Stimulated activated CD8-positive, alpha-beta memory T cell treated with anti-CD3 and anti-CD28 coated beads, Interleukin-2, amount 100 ng/mL, for 1 hour (primary cell): ENCODE results near the gene MTOR.
"Not testable (repeated sequence)": the region's sequence is repeated elsewhere in the genome, so short reads cannot be mapped to it uniquely, and the experiment has no call there.

ENCODE experiments used
- DNase-seq, 2 donors: peaks; one replicate each; pipeline ENCODE4 v3.0.0-alpha.2; 2020; ENCODE audit warnings: low read depth in 2 of 2

The MTOR gene

DNA sequence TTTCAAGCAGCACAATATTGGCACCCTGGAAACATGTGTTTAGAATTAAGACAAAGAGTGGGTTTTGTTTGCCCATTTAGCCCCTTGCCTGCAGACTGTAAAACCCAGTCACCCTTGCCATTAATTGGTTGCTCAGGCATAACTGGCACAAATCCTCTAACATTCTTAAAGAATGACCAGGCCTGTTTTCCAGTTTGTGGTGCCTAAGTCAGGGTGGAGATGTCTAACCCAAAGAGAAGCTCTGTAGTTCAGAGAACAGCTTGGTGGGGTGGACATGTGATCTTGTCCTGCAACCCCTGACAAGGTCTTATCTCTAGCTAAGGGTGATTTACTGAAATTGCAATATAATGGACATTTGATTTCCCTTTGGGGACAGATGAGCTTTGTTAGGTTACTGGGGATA is 82.0 kb downstream of the MTOR start:
- DNase-seq, result no peak

DNA sequence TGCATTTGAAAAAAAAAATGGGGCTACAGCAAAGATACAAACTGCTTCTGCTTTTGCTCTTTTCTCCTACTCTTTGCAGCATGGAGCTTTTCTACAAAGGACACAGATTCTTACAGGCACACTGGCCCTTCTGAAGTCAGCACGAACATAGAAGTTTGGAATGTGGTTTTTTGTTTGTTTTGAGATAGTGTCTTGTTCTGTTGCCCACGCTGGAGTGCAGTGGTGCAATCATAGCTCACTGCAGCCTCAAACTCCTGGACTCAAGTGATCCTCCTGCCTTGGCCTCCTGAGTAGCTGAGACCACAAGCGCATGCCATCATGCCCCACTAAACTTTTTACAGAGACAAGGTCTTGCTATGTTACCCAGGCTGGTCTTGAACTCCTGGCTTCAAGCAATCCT is 82.6 kb downstream of the MTOR start:
- DNase-seq, result not testable (repeated sequence)

DNA sequence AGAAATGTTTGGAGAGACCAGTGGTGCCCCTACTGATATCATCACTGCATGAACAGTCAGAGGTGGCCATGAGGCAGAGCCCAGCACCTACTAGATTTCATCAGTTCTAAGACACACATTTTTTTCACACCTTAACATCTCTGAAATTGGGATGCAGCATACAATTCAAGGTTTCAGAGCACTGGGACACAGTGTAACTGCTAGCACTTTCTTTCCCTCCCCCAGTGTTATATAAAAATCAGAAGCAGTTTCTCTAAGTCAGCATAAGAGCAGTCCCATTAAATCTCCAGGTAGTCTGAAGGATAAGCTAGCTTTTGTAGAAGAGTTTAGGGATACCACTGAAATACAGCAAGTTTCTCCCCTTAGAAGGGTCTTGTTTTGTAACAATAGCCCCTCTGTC is 83.2 kb downstream of the MTOR start:
- no peak for DNase-seq

DNA sequence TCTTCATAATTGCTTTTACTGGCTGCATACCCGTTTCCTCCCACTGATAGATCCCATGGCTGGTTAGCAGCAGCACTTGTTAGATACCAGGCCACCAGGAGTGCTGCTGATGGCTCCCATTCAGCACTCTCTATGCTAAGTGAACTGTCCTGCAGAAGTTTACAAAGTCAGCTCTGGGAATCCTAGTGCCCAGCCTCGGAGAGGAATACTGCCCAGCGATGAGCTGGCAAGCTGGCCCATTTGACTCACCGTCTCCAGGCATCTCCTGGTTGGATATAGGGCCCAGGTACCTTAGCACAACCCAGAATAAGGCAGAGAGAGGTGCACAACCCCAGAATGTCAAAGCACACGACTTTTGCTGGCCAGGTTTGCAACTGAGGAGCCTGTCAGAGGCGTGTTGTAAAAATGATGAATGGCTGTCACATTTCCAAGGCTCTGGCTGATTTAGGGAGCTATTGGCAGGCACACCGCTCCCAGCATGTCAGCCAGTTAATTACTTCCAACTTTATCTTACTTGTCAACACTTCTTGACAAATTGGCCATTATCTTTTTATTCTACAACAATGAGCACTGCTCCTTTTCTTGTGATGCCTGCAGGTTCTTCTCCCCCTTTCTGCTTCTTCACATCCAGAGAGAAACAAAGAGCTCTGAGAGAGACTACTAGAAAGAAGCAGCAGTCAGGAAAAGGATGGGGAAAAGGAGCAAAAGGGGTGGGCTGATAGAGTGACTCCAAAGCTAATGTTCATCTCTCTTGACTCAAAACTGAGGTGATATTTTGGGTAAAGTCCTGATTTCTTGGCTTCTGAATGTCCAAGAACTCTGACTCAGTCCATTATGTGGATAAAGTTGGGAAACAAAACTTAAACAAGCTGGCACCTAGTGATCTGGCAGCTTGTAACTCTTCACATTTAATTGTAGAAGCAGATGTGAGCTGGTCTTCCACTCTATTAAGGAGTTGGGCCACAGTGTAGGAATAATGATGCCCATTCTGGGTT is 84.0 kb downstream of the MTOR start:
- no peak for DNase-seq

DNA sequence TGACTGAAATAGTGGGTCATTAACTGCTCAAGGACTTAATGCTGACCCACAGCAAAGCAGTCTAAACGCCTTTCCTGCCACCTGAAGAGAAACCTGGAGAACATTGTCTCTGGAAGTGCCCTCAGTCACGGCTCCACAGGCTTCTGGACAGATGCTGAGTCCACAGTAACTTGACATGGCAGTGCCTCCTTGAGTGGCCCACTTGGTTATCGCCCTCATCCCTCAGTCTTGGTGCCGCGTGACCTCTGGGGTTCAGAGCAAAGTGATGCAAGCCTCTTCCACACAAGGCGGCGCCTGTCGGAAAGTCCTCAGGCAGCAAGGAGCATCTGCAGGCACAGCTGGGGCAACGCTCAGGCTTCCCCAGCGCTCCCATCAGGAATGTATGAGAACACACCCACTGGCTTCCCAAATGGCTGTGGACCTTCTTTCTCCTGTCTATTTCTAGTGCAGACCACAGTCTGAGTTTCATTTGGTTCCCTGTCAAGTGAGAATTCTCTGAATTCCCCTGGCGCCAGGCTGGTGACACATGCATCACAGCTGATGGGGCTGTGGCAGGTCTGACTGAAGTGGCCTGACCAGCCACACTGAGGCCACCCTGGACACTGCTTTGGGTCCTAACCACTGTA is 86.2 kb downstream of the MTOR start:
- DNase-seq, result no peak

DNA sequence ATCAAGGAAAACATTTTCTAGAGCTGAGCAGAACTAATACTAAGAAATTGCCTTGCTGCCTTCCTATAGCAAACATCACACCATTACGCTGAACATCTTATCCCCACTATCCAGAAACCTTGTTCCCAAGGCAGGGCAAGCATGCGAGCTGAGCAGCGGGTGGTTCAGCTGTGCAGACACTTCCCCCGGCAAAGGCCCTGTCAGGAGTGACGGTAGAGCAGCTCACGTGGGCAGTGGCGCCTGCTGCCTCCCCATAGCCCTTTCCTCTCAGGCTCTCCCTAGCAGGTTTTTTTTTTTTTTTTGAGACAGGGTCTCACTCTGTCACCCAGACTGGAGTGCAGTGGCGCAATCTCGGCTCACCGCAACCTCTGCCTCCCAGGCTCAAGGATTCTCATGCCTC is 86.9 kb downstream of the MTOR start:
- DNase-seq, result no peak

DNA sequence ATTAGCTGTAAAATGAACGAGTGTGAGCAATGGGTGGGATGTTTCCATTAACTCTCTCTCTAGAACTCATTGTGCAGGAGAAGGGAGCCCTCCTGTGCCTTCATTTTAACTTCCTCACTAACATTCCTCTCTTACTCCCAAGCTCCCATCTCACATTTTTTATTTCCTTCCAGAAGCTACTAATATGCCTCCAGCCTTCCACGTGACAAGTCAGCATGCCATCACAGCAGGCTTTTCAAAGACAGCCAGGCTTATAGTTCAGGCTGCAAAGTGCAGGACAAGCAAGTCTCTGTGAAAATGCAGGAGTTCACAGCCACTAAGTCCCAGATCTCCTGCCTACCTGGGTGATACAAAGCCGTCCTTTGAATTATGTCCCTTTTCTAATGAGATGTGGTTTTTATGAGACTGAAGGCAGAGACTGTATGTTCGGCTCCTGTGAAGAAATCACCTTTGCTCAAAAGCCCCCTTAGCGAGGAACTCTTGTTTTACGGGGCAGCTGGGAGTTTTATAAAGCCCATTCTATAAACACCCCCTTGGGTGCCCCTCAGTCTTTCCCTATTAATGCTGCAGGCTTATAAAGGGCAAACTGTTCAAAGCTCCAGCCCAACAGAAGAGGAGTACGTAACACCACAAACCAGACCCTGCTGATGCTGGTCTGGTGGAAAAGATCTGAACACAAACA is 87.9 kb downstream of the MTOR start:
- DNase-seq, result no peak

DNA sequence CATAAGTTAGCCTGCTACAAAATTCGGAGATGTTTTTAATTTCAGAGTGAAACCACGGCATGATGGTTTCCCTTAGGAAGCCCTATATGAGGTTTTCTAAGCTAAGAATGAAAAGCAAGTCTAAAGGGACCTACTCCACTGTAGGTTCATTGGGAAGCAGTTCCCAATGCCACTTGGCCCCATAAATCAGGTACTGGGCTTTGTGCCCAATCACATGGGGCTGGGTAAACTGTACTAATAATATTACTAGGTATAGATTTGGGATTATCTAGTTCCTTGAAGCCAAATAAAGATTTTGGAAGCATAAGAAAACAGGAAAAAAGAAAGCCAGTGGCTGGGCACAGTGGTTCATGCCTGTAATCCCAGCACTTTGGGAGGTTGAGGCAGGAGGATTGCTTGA is 92.2 kb downstream of the MTOR start:
- DNase-seq, result no peak

DNA sequence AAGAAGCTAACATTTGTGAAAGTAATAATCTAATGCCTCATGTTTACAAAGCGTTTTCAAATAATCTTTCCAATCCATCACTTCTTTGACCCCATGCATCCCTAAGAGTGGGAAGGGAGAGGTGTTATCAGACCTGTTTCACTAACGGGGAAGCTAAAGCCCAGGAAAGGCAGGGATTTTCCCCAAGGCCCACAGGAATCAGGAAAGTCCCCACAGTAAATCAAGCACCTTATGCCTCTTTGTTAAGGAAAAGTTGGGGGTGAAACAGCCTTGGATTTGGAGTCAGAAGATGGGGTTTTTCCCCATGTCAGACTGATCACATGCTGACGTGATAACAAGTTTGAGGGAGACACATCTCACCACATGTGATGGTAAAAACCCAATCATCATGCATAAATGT is 93.1 kb downstream of the MTOR start:
- no peak for DNase-seq

DNA sequence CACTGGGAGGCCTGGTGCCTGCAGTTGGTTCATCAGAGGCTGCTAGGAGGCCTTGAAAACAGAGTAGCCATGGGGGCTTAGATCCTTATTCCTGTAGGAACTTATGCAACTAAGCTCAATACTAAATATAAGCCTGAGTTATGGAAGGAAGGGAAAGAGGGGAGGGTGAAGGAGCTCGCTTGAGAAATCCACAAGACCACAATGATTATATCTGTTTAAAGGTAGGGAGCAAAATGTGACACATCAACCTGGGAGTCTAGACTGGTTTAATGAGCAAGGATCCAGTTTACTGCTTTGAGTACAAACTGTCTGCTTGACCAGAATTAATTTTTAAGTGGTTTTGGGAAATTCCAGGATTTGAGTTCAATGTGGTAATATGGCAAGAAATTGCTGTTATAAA is 93.6 kb downstream of the MTOR start:
- no peak for DNase-seq

DNA sequence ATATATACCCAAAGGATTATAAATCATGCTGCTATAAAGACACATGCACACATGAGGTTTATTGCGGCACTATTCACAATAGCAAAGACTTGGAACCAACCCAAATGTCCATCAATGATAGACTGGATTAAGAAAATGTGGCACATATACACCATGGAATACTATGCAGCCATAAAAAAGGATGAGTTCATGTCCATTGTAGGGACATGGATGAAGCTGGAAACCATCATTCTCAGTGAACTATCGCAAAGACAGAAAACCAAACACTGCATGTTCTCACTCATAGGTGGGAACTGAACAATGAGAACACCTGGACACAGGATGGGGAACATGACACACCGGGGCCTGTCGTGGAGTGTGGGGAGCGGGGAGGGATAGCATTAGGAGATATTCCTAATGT is 95.6 kb downstream of the MTOR start:
- not testable (repeated sequence) for DNase-seq

DNA sequence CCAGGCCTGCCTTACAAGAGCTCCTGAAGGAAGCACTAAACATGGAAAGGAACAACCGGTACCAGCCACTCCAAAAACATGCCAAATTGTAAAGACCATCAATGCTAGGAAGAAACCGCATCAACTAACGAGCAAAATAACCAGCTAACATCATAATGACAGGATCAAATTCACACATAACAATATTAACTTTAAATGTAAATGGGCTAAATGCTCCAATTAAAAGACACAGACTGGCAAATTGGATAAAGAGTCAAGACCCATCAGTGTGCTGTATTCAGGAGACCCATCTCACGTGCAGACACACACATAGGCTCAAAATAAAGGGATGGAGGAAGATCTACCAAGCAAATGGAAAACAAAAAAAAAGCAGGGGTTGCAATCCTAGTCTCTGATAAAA is 99.6 kb downstream of the MTOR start:
- not testable (repeated sequence) for DNase-seq

DNA sequence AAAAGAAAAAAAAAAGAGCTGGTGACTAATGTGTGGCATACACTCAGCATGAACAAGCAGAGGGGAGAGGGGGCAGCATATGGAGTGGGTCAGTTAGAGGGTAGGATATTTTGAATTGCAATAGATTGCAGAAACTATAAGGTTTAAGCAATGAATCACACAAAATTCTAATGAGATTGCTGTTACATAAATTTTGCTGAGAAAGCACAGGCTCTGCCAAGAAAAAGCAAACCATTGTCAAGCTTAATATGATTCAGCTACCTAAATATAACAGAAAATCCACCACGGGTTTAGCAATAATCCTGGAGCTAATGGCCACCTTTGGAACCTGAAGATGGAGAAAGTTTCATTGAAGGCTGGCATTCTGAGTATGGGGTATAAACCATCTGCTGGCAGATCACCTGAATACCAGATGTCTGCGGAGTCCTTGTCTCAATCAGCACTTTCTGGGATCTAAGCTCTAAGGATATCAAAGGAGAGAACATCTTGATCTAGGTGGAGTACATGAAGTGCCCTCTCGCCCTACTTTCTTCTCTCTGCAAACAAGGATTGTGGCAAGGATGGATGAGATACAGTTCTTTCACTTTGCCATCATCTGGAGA is 103.5 kb downstream of the MTOR start:
- DNase-seq, result no peak

DNA sequence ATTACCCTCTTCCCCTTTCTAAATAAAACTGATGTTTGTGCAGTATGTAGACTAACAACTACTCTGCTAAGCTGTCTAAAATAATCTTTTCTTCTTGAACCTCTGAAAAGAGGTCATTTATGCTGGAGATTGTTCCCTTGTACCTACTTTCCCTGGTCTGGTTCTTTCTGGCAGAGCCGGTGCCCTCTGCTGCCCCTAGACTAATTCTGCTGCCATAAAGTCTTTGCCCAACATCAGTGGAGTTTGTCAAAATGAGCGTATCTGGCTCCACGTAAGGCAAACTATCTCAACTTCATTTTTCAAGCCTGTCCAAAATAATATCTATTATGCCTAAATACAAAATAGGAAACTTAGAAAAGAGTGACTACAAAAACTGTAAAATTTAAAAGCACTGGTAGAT is 104.1 kb downstream of the MTOR start:
- no peak for DNase-seq

DNA sequence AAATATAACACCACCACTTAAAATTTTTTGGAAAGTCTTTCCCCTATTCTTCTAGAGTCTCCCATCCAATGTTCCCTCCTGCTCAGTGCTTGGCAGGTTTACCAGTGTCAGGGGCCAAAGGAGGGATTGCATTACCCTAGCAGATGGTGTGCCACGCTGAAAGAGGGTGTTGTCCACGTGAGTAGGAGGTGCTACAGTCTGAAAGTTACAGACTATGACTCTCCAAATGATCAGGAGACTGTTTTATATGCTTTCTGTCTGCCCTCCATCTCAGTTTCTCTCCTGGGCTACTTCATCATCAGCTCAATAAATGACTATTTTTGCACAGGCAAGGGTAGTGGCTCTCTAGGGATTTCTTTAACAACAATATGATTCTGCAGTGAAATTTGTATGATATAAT is 104.5 kb downstream of the MTOR start:
- DNase-seq, result no peak

DNA sequence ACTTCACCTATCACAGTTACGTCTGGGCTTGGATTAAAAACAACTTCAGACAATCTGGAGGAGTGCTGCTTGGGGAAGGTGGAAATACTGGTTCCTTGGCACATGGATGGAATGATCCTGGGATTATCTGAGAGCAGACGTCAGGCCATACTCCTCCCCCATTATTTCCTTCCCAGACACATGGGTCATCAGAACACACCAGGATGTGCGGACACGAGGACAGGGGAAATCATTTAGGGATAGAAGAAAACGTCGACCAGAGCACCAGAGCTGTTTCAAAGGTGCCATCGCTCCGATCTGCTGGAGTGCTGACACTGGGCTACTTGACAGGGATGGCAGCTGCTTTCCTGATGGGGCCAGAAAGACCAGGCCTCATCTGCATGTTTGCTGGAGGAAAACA is 105.0 kb downstream of the MTOR start:
- DNase-seq, result no peak

DNA sequence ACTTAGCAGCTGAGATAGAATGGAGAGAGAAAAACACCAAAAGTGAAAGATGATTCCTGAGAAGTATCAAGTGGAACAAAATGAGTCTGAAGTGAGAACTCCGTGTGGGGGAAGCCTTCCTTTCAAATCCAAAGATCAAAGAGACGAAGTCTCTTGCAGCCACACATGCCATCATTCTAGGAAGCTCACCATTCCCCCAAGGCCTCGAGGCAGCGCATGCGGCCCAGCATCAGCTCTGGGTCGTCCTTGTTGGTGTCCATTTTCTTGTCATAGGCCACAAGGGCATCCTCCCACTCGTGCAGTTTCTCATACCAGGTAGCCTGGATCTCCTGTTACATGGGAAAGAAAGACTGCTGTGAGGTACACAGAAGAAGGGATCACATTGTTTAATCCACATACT is 105.4 kb downstream of the MTOR start:
- no peak for DNase-seq

DNA sequence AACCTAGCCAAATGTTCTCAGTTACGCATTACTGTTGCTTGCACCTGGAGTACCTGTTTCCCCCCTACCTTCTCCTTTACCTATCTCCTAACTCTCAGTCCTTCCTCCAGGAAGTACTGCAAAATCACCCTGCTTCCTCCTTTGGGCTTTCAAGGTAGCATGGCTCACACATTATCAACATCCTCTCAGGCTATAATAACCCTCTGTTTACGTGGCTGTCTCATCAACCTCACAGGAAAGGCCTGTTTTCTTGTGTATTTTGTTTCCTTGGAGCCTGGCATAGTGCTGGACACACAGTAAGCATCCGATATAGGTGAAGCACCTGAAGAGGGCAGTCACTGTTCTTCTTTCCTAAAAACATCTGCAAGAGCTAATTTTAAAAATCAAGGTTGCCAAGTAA is 105.9 kb downstream of the MTOR start:
- DNase-seq, result no peak

DNA sequence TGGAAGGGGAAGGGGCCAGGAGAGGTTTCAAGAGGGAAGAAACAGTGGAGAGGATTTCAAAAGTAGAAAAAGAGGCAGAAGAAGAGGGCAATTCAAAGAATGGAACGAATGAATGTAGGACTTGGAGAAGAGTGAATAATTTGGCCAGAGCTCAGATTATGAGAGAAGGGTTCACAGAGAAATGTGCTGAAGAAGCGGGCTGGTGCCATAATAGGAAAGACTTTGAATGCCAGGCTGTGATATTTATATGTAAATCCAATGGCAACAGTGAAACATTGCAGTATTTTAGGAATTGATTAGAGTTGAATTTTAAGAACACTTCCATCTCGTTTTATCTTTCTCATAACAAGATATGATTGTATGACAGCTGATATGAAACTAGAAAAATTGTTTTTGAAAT is 109.2 kb downstream of the MTOR start:
- DNase-seq, result no peak

DNA sequence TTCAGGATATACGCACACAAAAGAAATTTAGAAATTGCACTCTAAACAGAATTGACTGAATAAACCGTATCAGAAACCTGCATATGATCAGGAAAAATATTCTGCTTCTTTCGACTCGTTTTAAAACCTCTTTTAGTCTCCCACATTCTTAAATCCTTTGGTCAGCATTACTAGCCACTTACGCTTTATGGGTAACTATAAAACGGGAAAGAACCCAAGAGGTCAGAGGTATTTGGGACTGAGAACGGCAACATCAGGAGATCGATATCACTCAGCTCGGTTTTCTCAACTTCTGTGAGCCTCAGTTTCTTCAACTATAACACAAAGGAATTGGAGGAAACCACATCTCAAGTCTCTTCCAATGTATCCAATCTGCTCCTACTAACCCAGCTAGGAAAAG is 109.6 kb downstream of the MTOR start:
- DNase-seq, result no peak

DNA sequence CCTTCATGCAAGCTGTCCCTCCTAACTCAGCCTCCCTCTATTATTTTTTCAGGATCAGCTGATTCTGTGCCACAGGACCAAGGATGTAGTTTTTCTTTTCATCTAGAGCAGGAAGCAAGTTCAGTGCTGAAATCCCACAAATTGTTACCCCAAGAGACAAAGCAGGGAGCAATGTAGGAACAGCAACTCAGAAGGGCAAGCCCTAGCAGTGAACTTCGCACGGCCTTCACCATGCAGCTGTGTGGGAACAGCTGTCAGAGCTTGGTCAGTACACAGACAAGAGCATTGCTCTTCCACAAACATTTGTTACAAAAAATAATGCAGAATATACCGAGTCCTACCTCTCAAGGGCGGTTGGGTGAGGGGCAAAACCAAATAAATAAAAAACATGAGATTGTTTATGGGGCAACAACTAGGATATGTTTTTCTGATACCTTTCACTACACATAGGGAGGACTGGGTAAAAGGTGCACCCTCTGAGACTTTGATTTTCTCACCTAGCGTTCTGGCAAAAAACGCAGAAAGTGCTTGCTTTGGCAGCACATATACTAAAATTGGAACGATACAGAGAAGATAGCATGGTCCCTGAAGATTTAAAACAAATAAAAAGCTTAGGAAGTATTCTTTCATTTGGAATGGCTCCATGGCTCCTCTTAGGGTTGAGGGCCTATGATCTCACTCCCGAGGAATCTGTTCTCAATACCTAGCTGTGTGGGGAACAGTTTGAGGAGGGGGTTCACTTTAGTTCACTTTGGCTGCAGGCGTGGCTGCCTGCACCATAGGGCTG is 110.3 kb downstream of the MTOR start:
- DNase-seq, result no peak

DNA sequence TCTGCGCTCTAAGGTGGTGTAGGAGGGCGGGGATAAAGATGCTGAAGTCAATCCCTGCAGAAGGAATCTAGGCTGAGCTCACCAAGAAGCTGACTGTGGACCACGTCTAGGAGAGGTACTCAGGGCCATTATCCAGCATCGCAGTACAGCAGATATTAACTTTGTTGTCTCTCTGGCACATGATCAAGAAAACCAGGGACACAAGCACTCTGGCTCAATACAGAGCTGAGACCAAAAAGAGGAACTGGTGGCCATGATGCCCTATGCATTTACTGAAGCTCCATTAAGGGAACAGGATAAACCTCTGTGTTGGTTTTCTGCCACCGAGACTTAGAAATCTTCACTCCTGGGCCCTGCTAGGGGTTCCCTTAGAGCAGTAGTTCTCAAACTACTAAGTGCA is 111.2 kb downstream of the MTOR start:
- no peak for DNase-seq
